Common myeloid progenitor, CD34-positive (primary cell): ENCODE results near the gene GFM1.
A peak's percentile ranks its signal among the peaks of the same experiment; 100 is the strongest.

Experiments used
- CTCF ChIA-PET: fragments of 350-600 bp; sonication (Branson Sonifier 250); formaldehyde crosslinking; loops from one replicate; lab custom pipeline; 2021; ENCODE audit warnings: antibody characterized with exemption; lab: Charles Lee
- POLR2A ChIA-PET: fragments of 350-600 bp; sonication (Branson Sonifier 250); formaldehyde crosslinking; loops from one replicate; lab custom pipeline; 2021; ENCODE audit warnings: antibody characterized with exemption; lab: Charles Lee
- DNase-seq, 3 donors: peaks; one replicate each; pipeline versions ENCODE4 v3.0.0 to v3.0.0-alpha.2; 2013
- H3K27ac ChIP-seq, 2 experiments: 1 replicate in 1 of 2; 2 replicates in 1 of 2; pipeline ENCODE4 v1.7.0; 2013; ENCODE audit warnings: inconsistent platforms in 2 of 2, low read length in 2 of 2, mild to moderate bottlenecking in 2 of 2, low read depth in 1 of 2, moderate library complexity in 1 of 2; ENCODE audit not compliant: severe bottlenecking in 2 of 2, insufficient read depth in 1 of 2, poor library complexity in 1 of 2
- H3K27me3 ChIP-seq, 5 experiments: replicated peaks in 2 of 5; 1 replicate in 3 of 5; 2 replicates in 2 of 5; pipeline versions ENCODE4 v1.6.1 to v1.7.0; 2013; ENCODE audit warnings: low read length in 4 of 5, mild to moderate bottlenecking in 2 of 5, moderate library complexity in 2 of 5, inconsistent platforms in 1 of 5; ENCODE audit not compliant: insufficient read depth in 5 of 5, control insufficient read depth in 4 of 5
- H3K36me3 ChIP-seq, 4 experiments: 1 replicate in 2 of 4; 2 replicates in 2 of 4; pipeline versions ENCODE4 v1.6.1 to v1.7.0; 2013; ENCODE audit warnings: low read length in 3 of 4, control low read depth in 1 of 4, mild to moderate bottlenecking in 1 of 4; ENCODE audit not compliant: control insufficient read depth in 4 of 4, insufficient read depth in 4 of 4
- H3K4me1 ChIP-seq, 4 experiments: 1 replicate in 3 of 4; 2 replicates in 1 of 4; pipeline versions ENCODE4 v1.6.1 to v1.7.1; 2013; ENCODE audit warnings: low read length in 3 of 4, mild to moderate bottlenecking in 3 of 4, control low read depth in 1 of 4, inconsistent platforms in 1 of 4, moderate library complexity in 1 of 4; ENCODE audit not compliant: control insufficient read depth in 4 of 4, insufficient read depth in 4 of 4; ENCODE audit errors: control extremely low read depth in 1 of 4
- H3K4me3 ChIP-seq, 7 experiments: 1 replicate in 4 of 7; 2 replicates in 3 of 7; pipeline versions ENCODE4 v1.5.1 to v1.7.0; 2013; ENCODE audit warnings: mild to moderate bottlenecking in 7 of 7, low read length in 6 of 7, moderate library complexity in 6 of 7, inconsistent platforms in 2 of 7, low read depth in 2 of 7, control low read depth in 1 of 7; ENCODE audit not compliant: insufficient read depth in 4 of 7, control insufficient read depth in 1 of 7; ENCODE audit errors: extremely low read depth in 1 of 7
- H3K9me3 ChIP-seq, 5 experiments: 1 replicate in 4 of 5; 2 replicates in 1 of 5; pipeline versions ENCODE4 v1.6.1 to v1.7.1; 2013; ENCODE audit warnings: low read length in 4 of 5, mild to moderate bottlenecking in 2 of 5, inconsistent platforms in 1 of 5, low read depth in 1 of 5, moderate library complexity in 1 of 5; ENCODE audit not compliant: control insufficient read depth in 4 of 5, insufficient read depth in 2 of 5; ENCODE audit errors: control extremely low read depth in 1 of 5
- WGBS: methylation state at CpG from one replicate; pipeline ENCODE4 v1.1.5; 2013; ENCODE audit not compliant: insufficient coverage; 5-methylcytosine and 5-hydroxymethylcytosine counted together

The GFM1 gene

DNA sequence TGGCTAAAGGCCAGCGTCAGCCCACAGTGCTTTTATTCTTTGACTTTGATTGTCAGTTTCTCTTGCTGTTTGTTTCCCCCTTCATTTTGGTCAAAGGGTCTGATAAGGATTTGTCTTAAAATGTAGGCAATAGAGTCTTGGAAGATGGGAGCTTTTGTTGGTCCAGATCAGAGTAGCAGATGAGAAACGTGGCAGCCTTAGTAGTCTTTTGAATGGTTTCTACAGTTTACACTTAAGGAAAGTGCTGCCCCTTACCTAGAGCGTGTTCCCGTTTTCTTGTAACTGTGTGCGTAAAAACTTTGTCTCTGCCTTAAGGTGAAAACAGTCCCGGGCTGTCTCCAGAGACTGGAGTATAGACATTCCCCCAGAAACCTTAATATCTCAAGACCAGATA is 27.5 kb downstream of the GFM1 start:
- POLR2A ChIA-PET: no interaction called here
- peak; percentile 5 to 11 (median 7) for DNase-seq
- H3K27me3 ChIP-seq: no peaks in the 10 kb centered on the region
- CTCF ChIA-PET: interaction anchor here (0.6 to 5.3 kb wide), 16 partner anchors 11 to 141 kb away, joined by 3 to 57 read pairs (median 4); partner anchors contain the start of genes GFM1 and MFSD1
- H3K4me3 ChIP-seq: peak overlapping the region; percentile 77 to 89 (median 82)
- peak overlapping the region; percentile 71 to 78 for H3K27ac ChIP-seq
- peaks cover 3 to 28% (median 23%) of the 10 kb centered on the region in 4 experiments for H3K36me3 ChIP-seq
- H3K4me1 ChIP-seq: peaks cover 2 to 22% (median 16%) of the 10 kb centered on the region in 4 experiments
- WGBS: 0% methylated on average over 2 of the region's 6 CpGs
- no peaks in the 10 kb centered on the region for H3K9me3 ChIP-seq

- WGBS: 2% methylated on average over 20 of the region's 30 CpGs
- Histone ChIP-seq H3K36me3 (peaks cover 3 to 27% (median 21%) of the 10 kb centered on the region in 4 experiments), H3K4me3 (peak within 1 kb of the TSS; percentile 77 to 89 (median 82)), H3K27ac (peak within 1 kb of the TSS; percentile 71 to 78), H3K27me3 (no peaks in the 10 kb centered on the region), H3K4me1 (peaks cover 2 to 22% (median 16%) of the 10 kb centered on the region in 4 experiments), H3K9me3 (no peaks in the 10 kb centered on the region)
- peak; percentile 85 to 91 (median 87) for DNase-seq
- CTCF ChIA-PET: interaction anchor here (0.6 to 5.3 kb wide), 15 partner anchors 11 to 141 kb away, joined by 3 to 57 read pairs (median 4); partner anchors contain the start of genes GFM1 and MFSD1
- POLR2A ChIA-PET: no interaction called here
Measured at GRCh38 chr3:158672215-158673176, 28.2 kb downstream of the GFM1 start, which contains the start of gene LXN. LXN (minus strand) TSS chr3:158672648; CDS start chr3:158672478, 170 bp downstream.

- POLR2A ChIA-PET: no interaction called here
Measured at GRCh38 chr3:158678687-158679086, 34.4 kb downstream of the GFM1 start.

DNA sequence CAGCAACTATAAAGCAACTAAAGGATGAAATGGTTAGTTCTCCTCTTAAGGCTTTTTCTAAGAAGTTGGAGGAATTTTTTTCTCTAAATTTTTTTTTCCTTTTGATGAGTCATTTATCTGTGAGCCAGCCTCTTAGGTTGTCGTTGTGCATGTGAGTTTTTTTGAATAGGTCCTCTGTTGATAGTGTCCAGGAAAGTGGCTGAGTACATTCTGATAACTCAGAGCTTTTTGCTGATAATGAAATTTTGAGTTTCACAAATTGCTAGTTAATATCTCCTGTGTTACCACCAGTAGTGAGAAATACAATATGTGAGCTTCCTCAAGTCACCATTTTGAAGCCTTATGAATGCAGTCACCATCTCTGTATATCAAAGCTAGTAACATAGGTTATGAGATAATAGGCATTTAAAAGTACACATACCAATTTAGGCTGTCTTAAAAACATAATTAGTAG is 35.2 kb downstream of the GFM1 start:
- Histone ChIP-seq H3K27ac (peak overlapping the region in 1 of 2 experiments; percentile 38), H3K27me3 (no peaks in the 10 kb centered on the region), H3K9me3 (no peaks in the 10 kb centered on the region), H3K4me3 (no peak overlapping the region), H3K36me3 (peaks cover 2 to 16% (median 6%) of the 10 kb centered on the region in 4 experiments), H3K4me1 (no peaks in the 10 kb centered on the region)
- DNase-seq: peak; percentile 19 to 54 (median 34)
- CTCF ChIA-PET: interaction anchor here (1.2 to 3.7 kb wide), 8 partner anchors 7 to 48 kb away, joined by 3 to 14 read pairs (median 4); no protein-coding TSS in a partner anchor
- POLR2A ChIA-PET: no interaction called here
- 60% methylated on average over 1 of the region's 1 CpG for WGBS

More at GRCh38 chr3:158678687-158679086, 34.4 kb downstream of the GFM1 start:
- H3K4me3 ChIP-seq: no peak overlapping the region
- H3K27me3 ChIP-seq: no peaks in the 10 kb centered on the region
- H3K27ac ChIP-seq: peak overlapping the region in 1 of 2 experiments; percentile 20
- no peaks in the 10 kb centered on the region for H3K4me1 ChIP-seq
- CTCF ChIA-PET: interaction anchor here (1.2 to 3.7 kb wide), 8 partner anchors 8 to 49 kb away, joined by 3 to 14 read pairs (median 4); no protein-coding TSS in a partner anchor
- peaks cover 0 to 12% (median 6%) of the 10 kb centered on the region in 4 experiments for H3K36me3 ChIP-seq
- no peaks in the 10 kb centered on the region for H3K9me3 ChIP-seq
- 100% methylated on average over 1 of the region's 2 CpGs for WGBS
- DNase-seq: no peak

- ChIA-PET CTCF (interaction anchor here (3.7 kb wide), 1 partner anchor 21 kb away, joined by 14 read pairs; no protein-coding TSS in a partner anchor), POLR2A (no interaction called here)
- no peak for DNase-seq
- no peaks in the 10 kb centered on the region for H3K9me3 ChIP-seq
- H3K4me3 ChIP-seq: no peak overlapping the region
- no peaks in the 10 kb centered on the region for H3K27me3 ChIP-seq
- peaks cover 2 to 17% (median 6%) of the 10 kb centered on the region in 4 experiments for H3K36me3 ChIP-seq
- H3K27ac ChIP-seq: no peak overlapping the region
- no peaks in the 10 kb centered on the region for H3K4me1 ChIP-seq
- 93% methylated on average over 2 of the region's 2 CpGs for WGBS
Measured at GRCh38 chr3:158680861-158681260, 36.5 kb downstream of the GFM1 start.

DNA sequence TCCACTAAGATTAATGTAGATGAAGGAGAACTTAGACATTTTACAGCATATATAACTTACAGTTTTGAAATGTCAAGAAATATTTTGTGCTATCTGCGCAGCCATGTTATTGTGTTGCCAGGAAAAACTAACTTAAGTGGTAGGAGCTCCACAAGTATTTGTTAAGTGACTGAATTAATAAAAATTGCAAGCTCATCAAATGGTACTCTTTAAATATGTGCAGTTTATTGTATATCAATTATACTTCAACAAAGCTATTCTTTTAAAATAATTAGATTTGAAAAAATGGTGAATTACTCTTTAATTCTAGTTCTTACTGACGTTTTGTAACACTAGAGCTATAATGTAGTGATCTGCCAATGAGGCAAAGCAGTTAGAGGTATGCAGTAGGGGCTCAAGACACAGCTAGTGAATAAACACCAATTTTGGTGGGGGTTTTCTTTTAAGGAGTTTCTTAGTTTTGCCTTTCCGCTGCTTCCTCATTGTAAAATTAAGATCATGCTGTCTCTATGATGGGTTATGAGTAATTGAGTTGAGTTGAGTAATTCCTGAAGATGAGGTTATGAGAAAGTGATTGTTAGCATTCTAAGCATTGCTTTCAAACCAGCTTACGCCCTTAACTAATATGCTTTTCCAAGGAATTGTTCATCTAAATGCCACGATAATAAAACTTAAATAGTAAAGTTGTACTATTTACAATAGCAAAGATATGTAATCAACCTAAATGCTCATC is 39.1 kb downstream of the GFM1 start:
- no peak for DNase-seq
- H3K4me1 ChIP-seq: no peaks in the 10 kb centered on the region
- H3K36me3 ChIP-seq: peaks cover 2 to 17% (median 3%) of the 10 kb centered on the region in 4 experiments
- 100% methylated on average over 1 of the region's 5 CpGs for WGBS
- no peak overlapping the region for H3K27ac ChIP-seq
- H3K9me3 ChIP-seq: no peaks in the 10 kb centered on the region
- CTCF ChIA-PET: interaction anchor here (1.1 to 2.1 kb wide), 5 partner anchors 11 to 45 kb away, joined by 4 to 8 read pairs (median 5); partner anchors contain the start of gene LXN
- H3K4me3 ChIP-seq: no peak overlapping the region
- H3K27me3 ChIP-seq: no peaks in the 10 kb centered on the region
- POLR2A ChIA-PET: no interaction called here
